GM18502 (cell line): ENCODE results near the gene PAPOLA.

Source experiments
- ATAC-seq: cut with Tn5 transposase; IDR thresholded peaks from one replicate; pipeline ENCODE4 v1.9.1; 2021; ENCODE audit warnings: mild to moderate bottlenecking; ENCODE audit not compliant: unreplicated experiment, poor library complexity

PAPOLA gene

DNA sequence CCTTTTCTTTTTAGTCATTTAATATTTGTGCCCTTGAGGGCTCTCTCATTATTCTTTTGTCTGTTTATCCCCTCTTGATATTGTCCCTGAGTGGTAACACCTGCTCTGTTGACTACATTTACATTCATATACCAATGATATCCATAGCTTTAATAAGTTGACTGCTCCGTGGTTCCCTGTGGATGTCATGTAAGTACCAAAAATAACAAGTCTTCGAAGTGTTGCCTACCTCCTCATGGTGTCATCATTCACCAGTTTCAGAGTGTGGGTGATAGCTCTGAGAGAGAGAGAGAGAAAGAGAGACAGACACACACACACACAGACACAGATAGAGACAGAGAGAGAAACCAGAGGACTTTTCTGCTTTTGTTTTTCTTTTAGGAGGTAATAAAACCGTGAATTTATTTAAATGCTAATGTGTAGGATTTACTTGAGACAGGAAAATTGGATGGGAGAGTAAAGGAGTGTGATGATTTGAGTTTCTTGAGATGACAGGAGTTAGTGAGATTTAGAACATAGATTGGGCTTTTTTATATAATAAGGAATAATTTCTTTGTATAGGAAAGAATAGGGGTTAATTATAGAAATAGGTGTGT, 52.2 kb downstream of the PAPOLA start:
- no peak for ATAC-seq

DNA sequence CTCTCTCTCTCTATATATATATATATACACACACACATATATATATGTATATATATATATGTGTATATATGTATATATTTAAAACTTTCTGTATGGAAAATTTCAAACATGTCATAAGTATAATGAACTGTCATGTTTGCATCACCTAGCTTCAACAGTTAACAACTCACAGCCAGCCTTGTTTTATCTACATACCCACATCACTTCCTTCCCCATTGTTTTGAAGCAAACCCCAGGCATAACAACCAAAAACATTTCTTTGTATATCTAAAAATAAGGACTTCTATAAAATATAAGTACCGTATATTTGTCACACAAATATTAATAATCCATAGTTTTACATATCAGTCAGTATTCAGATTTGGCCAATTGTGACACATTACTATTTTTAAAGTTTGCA, 57.4 kb downstream of the PAPOLA start:
- ATAC-seq: no peak

DNA sequence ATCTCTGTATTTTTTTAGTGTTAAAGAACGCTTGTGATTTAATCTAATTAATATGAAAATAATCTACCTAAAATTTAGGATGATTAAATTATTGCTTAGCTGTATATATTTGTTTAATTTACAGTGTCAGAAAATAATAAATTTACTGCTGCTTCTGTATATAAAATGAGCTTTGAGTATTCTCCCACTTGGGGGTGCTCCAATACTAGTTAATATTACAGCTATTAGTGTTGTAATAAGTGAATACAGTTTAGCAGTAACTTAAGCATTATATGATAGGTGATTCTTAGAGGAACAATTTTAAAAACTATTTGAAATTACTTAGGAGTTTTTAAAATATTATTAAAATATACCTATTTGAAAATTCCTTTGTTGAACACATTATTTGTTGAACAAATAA, 62.2 kb downstream of the PAPOLA start:
- no peak for ATAC-seq

GRCh38 chr14:96565811-96566210, 63.6 kb downstream of the PAPOLA start:
- no peak for ATAC-seq

- peak; percentile 71 for ATAC-seq
Observed at GRCh38 chr14:96567289-96567899, 65.2 kb downstream of the PAPOLA start.

GRCh38 chr14:96568621-96569020, 66.4 kb downstream of the PAPOLA start:
- ATAC-seq: no peak

- no peak for ATAC-seq
Observed at GRCh38 chr14:96571311-96571710, 69.1 kb downstream of the PAPOLA start.

- no peak for ATAC-seq
Observed at GRCh38 chr14:96573473-96574100, 71.4 kb downstream of the PAPOLA start.

DNA sequence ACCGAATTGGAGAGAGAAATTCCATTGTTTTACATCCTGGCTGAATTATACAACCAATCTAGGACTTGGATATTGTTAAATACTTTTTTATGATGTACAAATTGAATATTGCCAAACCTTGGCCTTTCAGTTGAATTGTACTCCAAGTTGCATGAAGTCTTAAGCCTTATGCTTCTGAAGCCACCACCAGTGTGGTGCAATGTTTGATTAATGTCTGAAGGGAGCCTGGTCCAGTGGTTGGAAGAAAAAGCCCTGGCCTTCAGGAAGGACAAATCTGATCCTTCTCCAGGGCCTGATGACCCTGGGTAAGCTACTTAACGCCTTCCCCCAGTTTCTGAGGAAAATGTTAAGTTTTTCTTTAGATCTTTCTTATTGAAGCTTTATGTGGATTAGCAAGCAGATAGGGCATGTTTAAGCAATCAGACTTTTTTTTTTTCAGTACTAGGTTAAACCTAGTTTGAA, 72.0 kb downstream of the PAPOLA start:
- no peak for ATAC-seq

DNA sequence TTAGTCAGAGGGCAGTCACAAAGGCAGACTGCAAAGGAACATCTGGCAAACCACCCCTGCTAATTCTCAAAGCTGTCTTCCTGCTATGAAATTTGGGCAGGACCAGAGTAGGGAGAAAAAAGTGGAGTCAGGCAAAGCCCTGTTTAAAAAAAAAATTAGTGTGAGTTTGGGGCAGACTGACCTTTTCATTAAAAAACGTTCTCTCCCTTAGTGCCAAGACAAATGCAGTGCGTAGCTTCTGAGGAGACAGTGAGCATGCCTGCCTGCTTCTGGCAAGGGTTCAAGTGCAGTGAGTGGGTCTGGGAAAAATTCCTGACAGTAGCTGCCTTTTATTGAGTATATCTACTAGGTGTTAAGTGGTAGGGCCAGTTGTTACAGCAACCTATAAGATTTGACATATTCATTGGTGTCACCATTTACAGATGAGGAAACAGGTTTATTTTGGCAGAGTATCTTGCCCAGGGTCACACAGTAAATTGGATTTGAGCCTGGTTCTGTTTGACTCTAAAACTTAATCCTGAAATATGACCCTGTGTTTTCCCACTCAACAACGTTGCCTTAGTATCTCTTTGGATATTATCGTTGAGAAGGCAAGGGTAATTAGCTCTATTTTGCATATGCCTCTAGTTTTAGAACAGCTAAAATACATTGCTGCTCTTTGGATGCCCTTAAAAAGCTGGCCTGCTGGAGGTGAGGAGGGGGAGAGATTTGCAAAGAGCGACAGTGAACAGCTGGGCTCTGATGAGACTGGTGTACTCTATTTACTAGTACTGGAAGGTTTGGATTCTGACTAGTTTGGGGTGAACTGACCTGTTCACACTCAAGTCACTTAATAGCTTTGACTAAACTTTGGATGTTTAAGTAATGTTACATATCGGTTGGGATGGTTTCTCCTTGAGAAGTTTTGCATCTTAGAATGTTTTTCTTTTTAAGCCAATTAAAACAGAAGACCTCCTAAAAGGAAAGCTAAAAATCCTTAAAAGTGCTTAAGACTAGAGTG, 72.8 kb downstream of the PAPOLA start:
- ATAC-seq: no peak

DNA sequence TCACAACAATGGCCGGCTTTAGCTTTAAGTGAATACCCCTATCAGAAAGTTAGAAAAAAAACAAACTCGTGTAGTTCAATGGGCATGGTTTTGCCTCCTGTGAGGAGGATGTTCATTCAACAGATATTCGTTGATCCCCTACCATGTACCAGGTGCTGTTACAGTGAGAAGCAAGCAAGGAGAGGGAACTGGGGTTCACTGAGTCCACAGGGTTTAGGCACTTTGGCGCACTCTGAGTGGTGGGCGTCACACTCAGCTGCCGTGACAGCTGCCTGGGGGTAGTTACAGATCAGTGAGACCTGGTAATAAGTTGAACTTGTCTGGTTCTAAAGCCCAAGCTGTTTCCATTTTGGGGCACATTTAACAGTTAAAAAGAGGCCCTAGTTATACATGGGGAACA, 74.2 kb downstream of the PAPOLA start:
- ATAC-seq: no peak

DNA sequence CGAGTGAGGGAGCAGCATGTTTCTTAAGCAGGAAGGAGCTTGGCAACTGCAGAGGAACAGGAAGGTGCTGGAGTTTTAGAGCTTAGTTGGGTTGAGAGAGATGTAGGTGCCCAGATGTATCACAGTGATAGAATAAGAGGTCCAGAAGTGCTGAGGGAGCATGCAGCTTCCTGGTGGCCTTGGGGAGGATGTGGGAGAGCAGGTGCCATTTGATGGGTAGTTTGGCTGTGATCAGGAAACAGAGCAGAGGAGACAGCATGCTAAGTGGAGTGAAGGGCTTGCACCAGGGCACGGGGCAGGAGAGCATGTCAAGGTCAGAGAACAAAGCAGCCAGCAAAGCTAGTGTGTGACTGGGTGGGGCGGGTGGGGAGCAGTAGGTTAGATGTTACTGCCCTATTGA, 74.8 kb downstream of the PAPOLA start:
- no peak for ATAC-seq

- no peak for ATAC-seq
Observed at GRCh38 chr14:96578619-96579018, 76.4 kb downstream of the PAPOLA start.

- ATAC-seq: no peak
Observed at GRCh38 chr14:96579358-96579757, 77.2 kb downstream of the PAPOLA start.

DNA sequence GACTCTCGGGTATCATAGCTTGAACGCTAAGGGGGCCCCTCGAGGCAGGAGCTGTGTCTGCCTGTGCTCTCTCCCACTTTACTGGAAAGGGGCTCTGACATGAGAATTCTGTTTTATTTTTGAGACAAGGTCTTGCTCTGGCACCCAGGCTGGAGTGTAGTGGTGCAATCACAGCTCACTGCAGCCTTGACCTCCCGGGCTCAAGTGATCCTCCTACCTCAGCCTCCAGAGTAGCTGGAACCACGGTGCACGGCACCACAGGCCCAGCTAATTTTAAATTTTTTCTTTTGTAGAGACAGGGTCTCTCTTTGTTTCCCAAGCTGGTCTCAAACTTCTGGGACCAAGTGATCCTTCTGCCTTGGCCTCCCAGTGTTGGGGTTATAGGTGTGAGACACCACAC, 77.7 kb downstream of the PAPOLA start:
- ATAC-seq: no peak

DNA sequence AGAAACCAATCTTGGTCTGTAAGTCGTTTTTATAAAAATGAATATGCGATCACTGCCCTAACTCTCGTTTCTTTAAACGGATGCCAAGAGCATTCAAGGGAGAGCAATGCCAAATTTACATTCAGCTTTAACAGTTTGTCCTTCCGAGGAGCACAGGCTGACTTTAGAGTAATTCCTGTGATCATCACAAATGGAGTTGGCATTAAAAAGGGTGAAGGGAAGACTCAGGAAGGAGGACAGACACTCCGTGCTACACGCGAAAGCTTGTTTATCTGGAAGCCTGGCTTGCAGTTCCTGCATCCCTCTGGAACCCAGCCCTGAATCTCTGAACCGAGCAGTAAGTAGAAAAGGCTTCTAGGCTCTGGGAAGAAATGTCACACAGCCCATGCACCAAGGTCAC, 78.4 kb downstream of the PAPOLA start:
- no peak for ATAC-seq

DNA sequence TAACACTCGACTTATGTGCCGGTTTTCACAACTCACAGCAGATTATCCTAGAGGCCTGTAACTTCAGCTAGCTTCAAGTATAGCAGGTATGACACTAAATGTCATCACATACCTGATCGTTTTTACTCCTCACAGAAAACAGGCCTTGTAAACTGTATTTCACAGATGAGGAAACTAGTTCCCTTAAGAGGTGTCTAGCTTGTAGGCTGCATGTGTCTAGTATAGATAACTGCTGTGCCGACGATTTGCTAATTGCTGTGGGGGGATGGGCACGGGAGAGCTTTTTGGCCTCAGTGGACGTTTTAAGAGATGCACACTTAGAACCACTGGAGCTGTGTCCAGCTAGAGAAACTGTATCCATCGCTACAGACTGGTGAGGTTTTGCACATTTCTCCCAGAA, 78.8 kb downstream of the PAPOLA start:
- ATAC-seq: no peak

DNA sequence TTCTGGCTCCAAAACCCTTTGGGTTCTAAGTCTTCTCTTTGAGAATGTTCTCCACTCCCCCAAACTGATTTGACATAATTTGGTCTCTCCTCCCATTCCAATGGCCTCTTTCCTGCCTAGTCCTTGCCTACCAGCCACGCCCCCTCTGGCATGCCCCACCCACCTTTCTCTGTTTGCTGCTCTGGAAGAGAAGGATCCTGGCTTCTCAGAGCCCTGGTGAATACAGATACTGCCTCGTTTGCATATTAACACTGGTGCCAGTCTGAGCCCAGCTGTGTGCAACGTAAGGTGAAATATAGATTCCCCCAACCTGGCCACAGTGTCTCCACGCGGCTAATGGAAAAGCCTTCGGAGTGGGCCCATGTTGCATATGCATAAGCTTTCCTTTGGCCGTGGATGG, 79.7 kb downstream of the PAPOLA start:
- ATAC-seq: no peak

DNA sequence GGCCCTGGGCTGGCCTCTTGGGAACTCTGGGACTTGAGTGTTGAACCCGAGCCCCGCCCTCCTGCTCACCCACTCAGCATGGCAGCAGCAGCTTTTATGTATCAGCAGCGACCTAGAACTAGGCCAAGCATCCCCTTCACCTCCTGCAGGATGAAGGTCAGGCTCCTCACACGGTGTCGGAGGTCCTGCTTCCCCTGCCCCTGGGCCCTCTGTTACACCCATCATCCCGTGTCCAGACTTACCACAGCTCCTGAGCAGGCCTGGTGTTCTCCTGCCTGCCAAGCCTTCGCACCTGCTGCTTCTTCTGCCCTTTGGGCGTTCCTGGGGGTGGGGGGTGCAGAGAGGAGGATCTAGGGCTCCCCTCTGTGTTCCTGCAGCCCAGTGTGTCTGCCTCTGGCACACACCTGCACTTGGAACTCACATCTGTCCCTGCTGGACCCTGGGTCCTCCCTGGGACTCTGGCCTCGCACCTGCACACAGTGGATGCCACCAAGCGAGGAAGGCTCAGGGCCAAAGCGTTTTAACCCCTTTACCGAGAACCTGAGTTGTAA, 80.3 kb downstream of the PAPOLA start:
- no peak for ATAC-seq

- no peak for ATAC-seq
Observed at GRCh38 chr14:96582995-96583394, 80.8 kb downstream of the PAPOLA start.
